Mucosa of rectum (tissue), 2 donors: Measurements from ENCODE around the gene HOXB1.
"Not testable (repeated sequence)": the region's sequence is repeated elsewhere in the genome, so short reads cannot be mapped to it uniquely, and the experiment has no call there.

ENCODE experiments used
- H3K27ac ChIP-seq, 2 donors: one replicate each; pipeline ENCODE4 v1.7.0; 2013; ENCODE audit warnings: inconsistent platforms in 2 of 2, low read depth in 2 of 2, low read length in 2 of 2
- H3K27me3 ChIP-seq, 2 donors: one replicate each; pipeline ENCODE4 v1.7.0; 2013; ENCODE audit warnings: low read length in 2 of 2; ENCODE audit not compliant: control insufficient read depth in 2 of 2, insufficient read depth in 2 of 2
- H3K36me3 ChIP-seq, 2 donors: one replicate each; pipeline ENCODE4 v1.7.0; 2013; ENCODE audit warnings: low read length in 2 of 2; ENCODE audit not compliant: control insufficient read depth in 2 of 2, insufficient read depth in 2 of 2
- H3K4me1 ChIP-seq, 2 donors: one replicate each; pipeline ENCODE4 v1.7.0; 2013; ENCODE audit warnings: low read length in 2 of 2, mild to moderate bottlenecking in 1 of 2; ENCODE audit not compliant: control insufficient read depth in 2 of 2, insufficient read depth in 2 of 2
- H3K4me3 ChIP-seq, 2 donors: one replicate each; pipeline ENCODE4 v1.7.0; 2013; ENCODE audit warnings: low read length in 2 of 2
- H3K9ac ChIP-seq, 2 donors: one replicate each; pipeline ENCODE4 v1.7.0; 2013; ENCODE audit warnings: low read length in 2 of 2, low read depth in 1 of 2, mild to moderate bottlenecking in 1 of 2
- H3K9me3 ChIP-seq, 2 donors: one replicate each; pipeline ENCODE4 v1.7.0; 2013; ENCODE audit warnings: low read length in 2 of 2; ENCODE audit not compliant: control insufficient read depth in 2 of 2
- donor health status: healthy.
- donor health status: Normal muscosa, but diverticular disease.

HOXB1 gene

GRCh38 chr17:48509708-48510107 lies 21.1 kb downstream of the HOXB1 start:
- not testable (repeated sequence) for H3K9me3 ChIP-seq, H3K4me1 ChIP-seq, H3K36me3 ChIP-seq, H3K9ac ChIP-seq, H3K27ac ChIP-seq, H3K27me3 ChIP-seq, H3K4me3 ChIP-seq

DNA sequence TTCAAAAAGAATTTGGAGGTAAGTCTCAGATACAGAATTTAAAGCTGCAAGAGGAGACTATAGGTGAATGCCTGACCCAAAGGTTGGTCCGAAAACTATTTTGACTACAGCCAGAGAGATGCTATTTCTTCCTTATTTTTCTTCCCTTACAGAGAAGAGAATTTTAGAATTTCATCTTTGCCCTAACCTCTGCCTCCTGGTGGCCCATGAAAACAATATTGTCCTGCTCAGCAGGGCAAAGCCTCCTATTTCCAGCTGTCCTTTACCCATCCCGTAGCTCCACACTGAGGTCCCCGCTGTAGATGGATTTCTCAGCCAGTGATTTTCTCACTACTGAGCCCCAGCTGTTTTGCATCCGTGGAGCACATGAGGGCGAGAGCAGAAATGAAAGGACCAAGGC lies 24.6 kb downstream of the HOXB1 start:
- Histone ChIP-seq H3K4me3 (no peak overlapping the region), H3K9me3 (no peaks in the 10 kb centered on the region), H3K4me1 (no peaks in the 10 kb centered on the region), H3K9ac (no peak overlapping the region), H3K27me3 (no peaks in the 10 kb centered on the region), H3K36me3 (no peaks in the 10 kb centered on the region), H3K27ac (no peak overlapping the region)

DNA sequence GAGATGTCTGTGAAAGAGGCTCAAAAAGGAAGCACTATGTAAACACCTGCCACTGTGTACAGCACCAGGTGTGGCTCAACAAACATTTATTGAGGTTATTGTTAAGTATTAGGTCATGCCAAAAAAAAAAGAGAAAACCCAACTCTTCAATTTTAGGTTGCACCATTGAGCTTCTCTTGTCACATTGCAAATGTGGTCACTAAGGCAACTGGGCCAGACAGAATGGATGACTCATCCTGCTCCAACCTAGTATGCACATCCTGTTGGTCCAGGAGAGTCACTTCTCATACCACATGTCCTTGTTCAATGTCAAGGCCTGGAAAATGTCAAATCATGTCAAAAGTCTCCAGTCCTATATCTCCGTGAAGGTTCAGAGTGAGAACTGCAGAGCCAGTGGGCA lies 25.0 kb downstream of the HOXB1 start:
- H3K36me3 ChIP-seq: no peaks in the 10 kb centered on the region
- no peak overlapping the region for H3K9ac ChIP-seq
- no peak overlapping the region for H3K27ac ChIP-seq
- H3K4me3 ChIP-seq: no peak overlapping the region
- no peaks in the 10 kb centered on the region for H3K4me1 ChIP-seq
- H3K27me3 ChIP-seq: no peaks in the 10 kb centered on the region
- H3K9me3 ChIP-seq: no peaks in the 10 kb centered on the region

DNA sequence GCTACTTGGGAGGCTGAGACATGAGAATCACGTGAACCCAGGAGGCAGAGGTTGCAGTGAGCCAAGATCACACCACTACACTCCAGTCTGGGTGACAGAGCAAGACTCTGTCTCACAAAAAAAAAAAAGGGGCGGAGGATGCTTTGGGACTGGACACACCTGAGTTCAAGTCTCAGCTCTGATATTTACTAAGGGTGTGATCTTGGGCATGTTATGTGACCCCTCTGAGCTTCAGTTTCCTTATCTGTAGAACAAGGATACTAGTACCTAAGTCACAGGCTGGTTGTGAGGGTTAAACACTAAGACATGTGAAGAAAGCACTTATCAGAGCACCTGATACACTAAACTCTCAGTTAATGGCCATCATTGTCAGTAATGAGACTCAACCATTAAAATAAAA lies 25.9 kb downstream of the HOXB1 start:
- no peak overlapping the region for H3K9ac ChIP-seq
- no peak overlapping the region for H3K4me3 ChIP-seq
- H3K9me3 ChIP-seq: no peaks in the 10 kb centered on the region
- no peaks in the 10 kb centered on the region for H3K4me1 ChIP-seq
- no peak overlapping the region for H3K27ac ChIP-seq
- no peaks in the 10 kb centered on the region for H3K36me3 ChIP-seq
- no peaks in the 10 kb centered on the region for H3K27me3 ChIP-seq

DNA sequence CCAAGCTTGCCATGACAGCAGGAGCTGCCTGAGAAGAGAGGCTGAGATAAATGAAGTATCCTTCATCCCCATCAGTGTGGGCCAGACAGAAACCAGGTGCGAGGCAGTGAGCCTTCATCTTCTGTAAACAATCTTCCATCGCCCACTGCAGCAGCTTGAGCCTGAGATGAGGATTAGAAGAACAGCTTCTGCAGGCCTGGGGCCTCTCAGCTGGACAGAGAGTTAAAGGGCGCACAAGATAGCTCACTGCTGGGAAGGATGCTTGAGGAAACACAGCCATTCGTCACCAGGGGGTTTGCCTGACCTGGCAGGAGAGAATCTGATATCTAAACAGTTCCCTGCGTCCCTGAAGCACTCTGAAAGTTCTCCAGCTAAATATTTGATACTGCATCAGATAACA lies 27.1 kb downstream of the HOXB1 start:
- H3K9me3 ChIP-seq: no peaks in the 10 kb centered on the region
- no peaks in the 10 kb centered on the region for H3K27me3 ChIP-seq
- no peak overlapping the region for H3K4me3 ChIP-seq
- H3K9ac ChIP-seq: no peak overlapping the region
- H3K4me1 ChIP-seq: no peaks in the 10 kb centered on the region
- no peak overlapping the region for H3K27ac ChIP-seq
- no peaks in the 10 kb centered on the region for H3K36me3 ChIP-seq

GRCh38 chr17:48502901-48503300 lies 27.9 kb downstream of the HOXB1 start:
- Histone ChIP-seq H3K9me3 (no peaks in the 10 kb centered on the region), H3K27me3 (no peaks in the 10 kb centered on the region), H3K27ac (no peak overlapping the region), H3K9ac (no peak overlapping the region), H3K4me3 (no peak overlapping the region), H3K4me1 (no peaks in the 10 kb centered on the region), H3K36me3 (no peaks in the 10 kb centered on the region)

- no peak overlapping the region for H3K27ac ChIP-seq
- H3K36me3 ChIP-seq: no peaks in the 10 kb centered on the region
- no peaks in the 10 kb centered on the region for H3K27me3 ChIP-seq
- H3K9ac ChIP-seq: no peak overlapping the region
- no peaks in the 10 kb centered on the region for H3K9me3 ChIP-seq
- no peaks in the 10 kb centered on the region for H3K4me1 ChIP-seq
- H3K4me3 ChIP-seq: no peak overlapping the region
Observed at GRCh38 chr17:48502312-48502711, 28.5 kb downstream of the HOXB1 start.

DNA sequence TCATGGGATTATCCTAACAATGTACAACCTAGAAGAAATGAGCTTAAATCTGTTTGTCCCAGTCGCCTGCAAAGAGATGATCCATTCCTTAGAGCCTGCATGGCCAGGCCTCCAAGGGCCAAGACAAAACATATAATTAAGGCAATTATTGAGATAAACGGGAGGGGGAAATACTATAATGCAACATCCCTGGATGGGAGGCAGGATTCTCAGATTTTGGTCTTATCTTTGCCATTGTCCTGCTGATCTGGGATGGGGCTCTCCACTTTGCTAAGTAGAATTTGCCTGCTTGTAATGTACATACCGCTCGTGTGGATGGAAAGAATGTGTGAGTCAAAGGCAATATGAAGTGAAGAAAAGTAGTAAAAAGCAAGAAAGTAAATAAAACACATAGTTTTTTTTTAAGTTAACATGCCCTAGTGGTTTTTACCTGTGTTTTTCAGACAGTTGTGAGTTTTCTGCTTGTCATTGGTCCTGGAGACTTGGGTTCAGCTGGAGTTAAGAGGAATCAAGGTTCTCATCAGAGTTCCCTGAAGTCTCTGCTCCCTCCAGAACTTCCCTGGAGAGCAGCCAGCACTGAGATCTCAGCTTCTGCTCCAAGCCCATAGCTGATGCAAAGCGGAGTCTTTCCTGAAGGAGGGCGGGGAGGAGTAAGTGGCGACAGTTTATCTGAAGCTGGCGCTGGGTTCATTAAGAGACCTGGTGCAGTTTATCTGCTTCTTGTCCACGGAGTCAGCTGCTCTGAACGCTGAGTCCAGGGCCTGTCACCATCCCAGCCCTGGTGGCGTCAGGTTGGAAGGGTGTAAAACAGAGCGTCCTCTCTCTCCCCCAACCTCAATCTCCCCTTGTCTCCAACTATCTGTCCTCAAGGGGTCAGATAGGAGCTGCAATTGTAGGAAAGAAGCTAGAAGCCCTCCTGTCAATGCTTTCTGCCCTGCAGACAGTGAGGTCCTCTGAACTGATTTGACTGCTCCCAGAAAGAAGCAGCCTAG lies 30.1 kb downstream of the HOXB1 start:
- Histone ChIP-seq H3K27ac (no peak overlapping the region), H3K4me1 (no peaks in the 10 kb centered on the region), H3K27me3 (no peaks in the 10 kb centered on the region), H3K9ac (no peak overlapping the region), H3K4me3 (no peak overlapping the region), H3K9me3 (no peaks in the 10 kb centered on the region), H3K36me3 (no peaks in the 10 kb centered on the region)

- Histone ChIP-seq H3K36me3 (no peaks in the 10 kb centered on the region), H3K9me3 (no peaks in the 10 kb centered on the region), H3K27me3 (no peaks in the 10 kb centered on the region), H3K4me3 (no peak overlapping the region), H3K4me1 (no peaks in the 10 kb centered on the region), H3K9ac (no peak overlapping the region), H3K27ac (no peak overlapping the region)
Observed at GRCh38 chr17:48499735-48500434, 30.9 kb downstream of the HOXB1 start.

GRCh38 chr17:48499248-48499647 lies 31.6 kb downstream of the HOXB1 start:
- no peaks in the 10 kb centered on the region for H3K27me3 ChIP-seq
- no peaks in the 10 kb centered on the region for H3K36me3 ChIP-seq

More at GRCh38 chr17:48499248-48499647, 31.6 kb downstream of the HOXB1 start:
- H3K4me3 ChIP-seq: no peak overlapping the region
- no peak overlapping the region for H3K27ac ChIP-seq
- no peaks in the 10 kb centered on the region for H3K9me3 ChIP-seq
- no peaks in the 10 kb centered on the region for H3K4me1 ChIP-seq
- no peak overlapping the region for H3K9ac ChIP-seq
